ENCODE data around the gene MAPKBP1. TPM values are rescaled to one million over a fixed set of nuclear protein-coding genes. Genes with fewer than 3 reads are reported as not detected.

MAPKBP1 gene
- polyA plus RNA-seq, 3 donors = 0.76 to 8.6 (median 1.1) TPM

GRCh38 chr15:41772720-41773331, 1.5 kb upstream of the MAPKBP1 start:
- peaks cover 20 to 25% of the 10 kb centered on the region in 2 donors for H3K36me3 Mint-ChIP-seq
- H3K4me1 ChIP-seq (ENCODE audit: control insufficient read depth in 1 of 2, insufficient read depth in 2 of 2, low read length in 2 of 2) = peaks cover 28 to 32% of the 10 kb centered on the region in 2 donors
- no peak overlapping the region for H3K4me3 Mint-ChIP-seq
- no peaks in the 10 kb centered on the region for H3K9me3 Mint-ChIP-seq
- H3K27ac Mint-ChIP-seq = peak overlapping the region in 6 of 7 donors; percentile 81 to 94 (median 90)
- H3K27ac ChIP-seq (ENCODE audit: low read depth in 1 of 2, low read length in 2 of 2) = peak overlapping the region in 1 of 2 donors; percentile 81
- H3K9ac ChIP-seq (ENCODE audit: insufficient read depth, low read length, poor library complexity, severe bottlenecking) = no peak overlapping the region
- intact Hi-C loops (cut with micrococcal nuclease) = loop anchor here (2.0 to 5.0 kb wide), 4 partner anchors 38 to 199 kb away; partner anchors contain the start of gene EHD4 (in 1 of the 2)
- no peak overlapping the region for H2AFZ ChIP-seq (ENCODE audit: insufficient read depth, low read depth, low read length, poor library complexity, severe bottlenecking)
- TF ChIP-seq, protein P1, sequence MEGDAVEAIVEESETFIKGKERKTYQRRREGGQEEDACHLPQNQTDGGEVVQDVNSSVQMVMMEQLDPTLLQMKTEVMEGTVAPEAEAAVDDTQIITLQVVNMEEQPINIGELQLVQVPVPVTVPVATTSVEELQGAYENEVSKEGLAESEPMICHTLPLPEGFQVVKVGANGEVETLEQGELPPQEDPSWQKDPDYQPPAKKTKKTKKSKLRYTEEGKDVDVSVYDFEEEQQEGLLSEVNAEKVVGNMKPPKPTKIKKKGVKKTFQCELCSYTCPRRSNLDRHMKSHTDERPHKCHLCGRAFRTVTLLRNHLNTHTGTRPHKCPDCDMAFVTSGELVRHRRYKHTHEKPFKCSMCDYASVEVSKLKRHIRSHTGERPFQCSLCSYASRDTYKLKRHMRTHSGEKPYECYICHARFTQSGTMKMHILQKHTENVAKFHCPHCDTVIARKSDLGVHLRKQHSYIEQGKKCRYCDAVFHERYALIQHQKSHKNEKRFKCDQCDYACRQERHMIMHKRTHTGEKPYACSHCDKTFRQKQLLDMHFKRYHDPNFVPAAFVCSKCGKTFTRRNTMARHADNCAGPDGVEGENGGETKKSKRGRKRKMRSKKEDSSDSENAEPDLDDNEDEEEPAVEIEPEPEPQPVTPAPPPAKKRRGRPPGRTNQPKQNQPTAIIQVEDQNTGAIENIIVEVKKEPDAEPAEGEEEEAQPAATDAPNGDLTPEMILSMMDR (IDR thresholded peaks at IDR 0.05) = peak; percentile 80
- H3K27me3 ChIP-seq (ENCODE audit: control insufficient read depth in 2 of 2, insufficient read depth in 2 of 2, low read length in 2 of 2) = no peaks in the 10 kb centered on the region
- DNase-seq = peak; percentile 50 to 68 (median 67)
- peaks cover 12% of the 10 kb centered on the region for H3K79me2 ChIP-seq (ENCODE audit: insufficient read depth, low read length)
- H4K20me1 ChIP-seq (ENCODE audit: insufficient read depth, low read length) = peaks cover 4% of the 10 kb centered on the region
- peaks cover 7 to 24% of the 10 kb centered on the region in 2 donors for H3K36me3 ChIP-seq (replicated peaks in 1 of 2; ENCODE audit: control insufficient read depth in 1 of 2, insufficient read depth in 2 of 2, low read length in 2 of 2)
- peak overlapping the region; percentile 94 for H3K4me2 ChIP-seq (replicated peaks; ENCODE audit: extremely low read depth, low read length, poor library complexity, severe bottlenecking)
- 39% methylated on average over 7 of the region's 8 CpGs for WGBS (ENCODE audit: insufficient coverage)
- H3K9me3 ChIP-seq (replicated peaks in 1 of 2; ENCODE audit: control insufficient read depth in 1 of 2, insufficient read depth in 1 of 2, low read length in 2 of 2) = no peaks in the 10 kb centered on the region
- peak overlapping the region in 1 of 3 experiments; percentile 89 for H3K4me3 ChIP-seq (replicated peaks in 1 of 3; ENCODE audit: low read depth in 2 of 3, low read length in 3 of 3)
- no peaks in the 10 kb centered on the region for H3K27me3 Mint-ChIP-seq (ENCODE audit: low read depth in 3 of 3)
- peaks cover 36% of the 10 kb centered on the region for H3K4me1 Mint-ChIP-seq

DNA sequence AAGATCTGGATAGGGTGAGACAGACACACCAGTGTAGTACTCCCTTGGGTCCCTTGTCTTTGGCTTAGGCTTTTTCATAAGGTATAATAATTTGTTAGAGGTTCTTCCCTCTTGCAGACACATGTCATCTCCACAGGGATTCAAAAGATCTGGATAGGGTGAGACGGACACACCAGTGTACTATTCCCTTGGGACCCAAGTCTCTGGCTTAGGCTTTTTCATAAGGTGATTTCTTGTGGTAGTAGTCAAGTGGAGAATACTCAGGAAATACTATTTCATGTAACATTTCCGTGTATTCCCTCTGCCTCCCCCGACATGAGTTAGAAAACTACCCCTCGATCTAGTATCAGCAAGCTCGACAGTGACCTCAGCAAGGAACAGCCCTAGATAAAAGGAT, 954 bp upstream of the MAPKBP1 start:
- H3K9ac ChIP-seq (ENCODE audit: insufficient read depth, low read length, poor library complexity, severe bottlenecking) = peak overlapping the region; percentile 12
- Mint-ChIP-seq H3K36me3 (peaks cover 18 to 20% of the 10 kb centered on the region in 2 donors), H3K27me3 (ENCODE audit: low read depth in 3 of 3) (no peaks in the 10 kb centered on the region), H3K27ac (peak overlapping the region; percentile 81 to 96 (median 91)), H3K9me3 (no peaks in the 10 kb centered on the region), H3K4me3 (peak overlapping the region; percentile 83 to 90), H3K4me1 (peaks cover 36% of the 10 kb centered on the region)
- TF ChIP-seq, protein P1 (IDR thresholded peaks at IDR 0.05) = no peak
- no peaks in the 10 kb centered on the region for H3K9me3 ChIP-seq (replicated peaks in 1 of 2; ENCODE audit: control insufficient read depth in 1 of 2, insufficient read depth in 1 of 2, low read length in 2 of 2)
- peaks cover 5 to 19% of the 10 kb centered on the region in 2 donors for H3K36me3 ChIP-seq (replicated peaks in 1 of 2; ENCODE audit: control insufficient read depth in 1 of 2, insufficient read depth in 2 of 2, low read length in 2 of 2)
- WGBS (ENCODE audit: insufficient coverage) = no CpG with 5 or more reads among the region's 5 CpGs
- no peaks in the 10 kb centered on the region for H3K27me3 ChIP-seq (ENCODE audit: control insufficient read depth in 2 of 2, insufficient read depth in 2 of 2, low read length in 2 of 2)
- DNase-seq = peak in 1 of 3 donors; percentile 3
- H3K27ac ChIP-seq (ENCODE audit: low read depth in 1 of 2, low read length in 2 of 2) = peak overlapping the region; percentile 76 to 81
- H3K4me1 ChIP-seq (ENCODE audit: control insufficient read depth in 1 of 2, insufficient read depth in 2 of 2, low read length in 2 of 2) = peaks cover 28 to 32% of the 10 kb centered on the region in 2 donors
- H3K79me2 ChIP-seq (ENCODE audit: insufficient read depth, low read length) = peaks cover 12% of the 10 kb centered on the region
- peak overlapping the region; percentile 76 for H2AFZ ChIP-seq (ENCODE audit: insufficient read depth, low read depth, low read length, poor library complexity, severe bottlenecking)
- H3K4me3 ChIP-seq (replicated peaks in 1 of 3; ENCODE audit: low read depth in 2 of 3, low read length in 3 of 3) = peak overlapping the region; percentile 27 to 89 (median 29)
- H4K20me1 ChIP-seq (ENCODE audit: insufficient read depth, low read length) = peaks cover 4% of the 10 kb centered on the region
- intact Hi-C loops (cut with micrococcal nuclease) = loop anchor here (2.0 to 5.0 kb wide), 4 partner anchors 37 to 199 kb away; partner anchors contain the start of gene EHD4 (in 1 of the 2)
- H3K4me2 ChIP-seq (replicated peaks; ENCODE audit: extremely low read depth, low read length, poor library complexity, severe bottlenecking) = peak overlapping the region; percentile 94

Measured in CD14-positive monocyte (primary cell).